ENCODE results near the gene HS3ST3B1.

HS3ST3B1 gene

DNA sequence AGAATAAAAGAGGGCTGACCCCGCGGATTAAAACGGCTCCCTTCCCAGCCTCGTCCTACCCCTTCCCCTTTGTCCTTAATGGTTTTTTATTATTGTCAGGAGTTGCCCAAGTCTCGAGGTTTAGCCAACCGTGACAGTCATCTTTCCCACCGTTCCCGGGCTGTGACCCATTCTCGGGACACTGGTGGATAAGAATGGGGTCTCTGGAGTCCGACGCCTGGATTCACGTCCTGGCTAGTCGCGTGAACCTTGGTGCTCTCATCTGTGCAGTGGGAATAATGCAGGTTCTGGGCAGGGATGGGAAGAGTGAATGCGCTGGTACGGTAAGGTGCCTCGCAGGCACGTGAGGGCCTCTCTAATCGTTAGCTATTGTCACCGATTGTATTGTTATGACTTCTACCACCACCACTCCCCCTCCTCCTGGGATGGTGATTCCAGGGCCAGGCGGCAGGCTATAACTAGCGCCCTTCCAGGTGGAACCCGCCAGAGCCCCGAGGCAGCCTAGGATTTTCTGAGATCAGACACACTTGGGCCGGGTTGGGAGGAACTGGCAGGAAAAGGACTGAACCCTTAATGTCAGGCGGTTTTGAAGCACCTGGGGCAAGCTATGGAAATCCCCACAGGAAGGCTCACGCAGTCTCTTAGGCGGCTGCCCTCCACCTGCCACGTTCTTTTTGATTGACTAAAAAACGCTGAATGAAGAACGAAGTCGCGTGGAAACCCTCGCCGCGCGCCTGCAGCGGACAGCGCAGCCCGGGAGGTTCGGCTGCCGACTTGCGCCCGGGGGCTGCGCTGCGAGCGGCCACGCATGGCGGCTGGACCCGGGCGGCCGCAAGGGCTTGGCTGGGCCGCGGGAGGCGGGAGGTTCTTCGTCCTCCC, 2.7 kb downstream of the HS3ST3B1 start:
- no peak for DNase-seq (ENCODE audit: low spot score)

GRCh38 chr17:14304222-14304772, 3.4 kb downstream of the HS3ST3B1 start:
- DNase-seq (ENCODE audit: low spot score), result no peak

GRCh38 chr17:14304773-14305517, 4.1 kb downstream of the HS3ST3B1 start:
- DNase-seq (ENCODE audit: low spot score), result no peak

- DNase-seq (ENCODE audit: low spot score), result no peak
Measured at GRCh38 chr17:14305785-14306496, 5.1 kb downstream of the HS3ST3B1 start.

DNA sequence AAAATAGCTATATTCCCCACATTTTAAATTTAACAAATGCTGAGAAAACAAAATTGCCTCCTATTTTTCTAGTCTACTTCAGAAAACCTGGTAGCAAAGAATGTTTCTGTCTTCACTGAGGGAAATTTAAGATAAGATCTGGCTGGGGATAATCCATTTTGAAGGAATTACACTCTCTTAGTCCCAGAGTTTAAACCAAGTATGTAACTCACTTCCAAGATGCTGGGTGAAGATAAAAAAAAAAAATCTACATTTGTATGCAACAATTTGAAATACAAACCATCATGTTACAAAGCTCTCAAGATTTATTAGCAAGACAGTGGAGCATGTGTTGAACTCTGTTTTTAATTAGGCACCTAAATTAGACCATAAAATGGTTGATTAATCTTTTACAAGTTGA, 5.7 kb downstream of the HS3ST3B1 start:
- DNase-seq (ENCODE audit: low spot score), result no peak

DNA sequence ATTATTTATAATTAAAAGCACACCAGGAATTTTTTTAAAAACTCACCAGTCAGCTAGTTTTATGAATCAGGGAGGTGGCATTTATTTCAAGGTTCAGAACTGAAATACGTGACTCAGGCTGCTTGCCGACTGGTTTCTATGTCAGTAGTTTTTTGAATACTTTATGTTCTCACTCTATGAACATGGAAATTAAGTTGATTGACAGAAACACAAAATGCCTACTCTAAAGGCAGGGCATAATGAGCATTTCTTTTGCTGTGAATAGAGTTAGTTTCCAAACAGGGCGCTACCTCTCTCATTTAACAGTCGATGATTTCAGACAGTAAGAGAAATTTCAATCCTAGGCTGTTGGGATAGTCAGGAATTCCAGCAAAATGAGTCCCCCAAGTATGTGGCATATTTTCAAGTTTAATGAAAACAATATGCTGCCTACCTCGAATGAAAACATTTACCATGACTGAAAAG, 6.7 kb downstream of the HS3ST3B1 start:
- peak; percentile 45 for DNase-seq (ENCODE audit: low spot score)

GRCh38 chr17:14308636-14308964, 7.7 kb downstream of the HS3ST3B1 start:
- DNase-seq (ENCODE audit: low spot score), result no peak

DNA sequence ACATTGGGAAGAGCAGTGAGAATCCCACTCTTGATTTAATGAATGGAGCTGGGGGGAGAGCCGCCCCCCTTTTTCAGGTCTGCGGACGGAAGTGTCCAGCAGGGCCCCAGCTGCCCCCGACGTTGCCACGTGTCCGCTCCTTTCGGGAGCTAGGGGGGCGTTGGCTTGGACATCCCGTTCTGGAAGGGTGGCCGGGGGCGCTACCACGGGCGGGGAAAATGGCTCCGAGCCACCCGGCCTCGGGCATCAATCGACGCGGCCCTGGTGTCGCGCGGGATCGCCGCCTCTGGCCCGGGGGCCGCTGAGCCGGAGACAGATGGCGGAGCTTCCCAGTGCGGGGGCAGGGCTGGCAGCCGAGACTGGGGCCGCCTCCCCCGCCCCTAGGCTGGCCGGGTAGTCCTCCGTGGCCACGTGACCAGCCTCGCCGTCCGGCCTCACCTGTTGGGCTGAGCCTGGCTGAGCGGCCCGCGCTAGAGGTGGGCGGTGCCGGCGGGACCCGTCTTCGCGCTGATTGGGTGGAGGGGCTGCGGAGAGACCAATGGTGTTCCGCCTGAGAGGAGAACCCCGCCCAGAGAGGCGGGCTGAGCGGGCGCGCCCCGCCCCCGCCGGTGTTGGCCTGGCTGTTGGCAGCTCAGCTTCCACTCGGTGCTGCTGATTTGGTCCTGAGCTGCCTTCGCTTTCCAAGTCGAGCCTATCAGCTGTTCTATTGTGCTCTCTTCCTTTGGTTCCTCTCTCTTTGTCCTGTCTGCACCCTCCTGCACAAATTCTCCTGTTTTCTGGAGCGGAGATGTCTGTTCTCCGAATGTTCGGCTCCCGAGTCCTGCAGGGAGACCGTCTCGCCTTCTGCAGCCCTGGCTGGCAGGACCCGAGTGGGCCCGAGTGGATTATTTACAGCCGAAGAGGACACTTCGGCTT, 8.3 kb downstream of the HS3ST3B1 start:
- peak; percentile 97 for DNase-seq (ENCODE audit: low spot score)

DNA sequence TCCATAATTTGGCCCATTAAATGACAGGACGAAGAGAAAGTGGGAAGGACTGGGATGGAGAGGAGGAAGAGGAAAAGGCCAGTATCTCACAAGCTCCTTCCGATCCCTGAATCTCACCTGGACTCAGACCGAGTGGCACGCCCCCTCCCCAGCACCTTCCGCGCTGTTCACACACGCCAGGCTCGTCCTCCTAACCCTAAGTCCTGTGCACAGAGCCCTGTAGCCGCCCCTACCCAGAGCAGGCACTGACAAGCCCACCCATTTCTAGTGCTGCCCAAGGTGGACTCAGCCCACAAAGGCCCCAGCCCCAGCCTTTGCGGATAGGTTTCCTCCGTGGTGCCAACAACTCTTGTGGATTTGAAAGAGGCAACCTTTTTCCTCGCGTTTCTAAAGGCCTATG, 9.2 kb downstream of the HS3ST3B1 start:
- no peak for DNase-seq (ENCODE audit: low spot score)

- no peak for DNase-seq (ENCODE audit: low spot score)
Measured at GRCh38 chr17:14310605-14311004, 9.7 kb downstream of the HS3ST3B1 start.

DNA sequence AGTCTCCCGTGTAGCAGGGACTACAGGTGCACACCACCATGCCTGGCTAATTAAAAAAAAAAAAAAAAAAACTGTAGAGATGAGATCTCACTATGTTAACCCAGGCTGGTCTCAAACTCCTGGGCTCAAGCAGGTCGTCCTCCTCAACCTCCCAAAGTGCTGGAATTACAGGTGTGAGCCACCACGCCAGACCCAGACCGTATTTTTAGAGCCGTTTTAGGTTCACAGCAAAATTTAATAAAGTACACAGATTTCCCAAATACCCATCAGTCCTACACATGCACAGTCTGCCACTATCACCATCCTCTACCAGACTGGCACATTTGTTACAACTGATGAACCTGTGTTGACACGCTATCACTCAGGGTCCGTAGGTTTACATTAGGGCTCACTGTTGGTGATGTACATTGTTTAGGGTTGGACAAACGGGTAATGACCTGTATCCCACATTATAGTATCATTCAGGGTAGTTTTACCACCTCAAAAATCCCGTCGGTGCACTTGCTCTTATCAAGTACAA, 10.4 kb downstream of the HS3ST3B1 start:
- DNase-seq (ENCODE audit: low spot score), result no peak

DNA sequence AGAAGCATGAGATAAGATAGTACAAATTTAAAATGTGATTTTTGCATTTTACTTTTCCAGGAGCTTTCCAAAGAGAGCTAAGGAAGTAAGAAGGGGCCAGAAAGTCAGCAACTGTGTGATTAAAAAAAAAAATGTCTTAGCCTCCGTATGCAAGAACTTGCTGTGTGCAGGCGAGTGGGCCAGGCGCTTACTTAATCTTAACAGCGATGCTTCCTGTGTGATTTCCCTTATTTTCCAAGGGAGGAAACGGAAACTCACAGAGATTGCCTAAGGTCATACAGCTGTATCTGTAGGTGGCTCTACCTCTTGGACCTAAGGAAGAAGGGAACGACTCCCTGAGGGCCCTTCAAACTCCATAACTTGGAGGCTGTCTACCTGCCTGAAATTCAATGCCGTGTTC, 11.1 kb downstream of the HS3ST3B1 start:
- no peak for DNase-seq (ENCODE audit: low spot score)

GRCh38 chr17:14312522-14312921, 11.6 kb downstream of the HS3ST3B1 start:
- no peak for DNase-seq (ENCODE audit: low spot score)

- DNase-seq (ENCODE audit: low spot score), result no peak
Measured at GRCh38 chr17:14316126-14316832, 15.4 kb downstream of the HS3ST3B1 start.

- DNase-seq (ENCODE audit: low spot score), result no peak
Measured at GRCh38 chr17:14317383-14317782, 16.5 kb downstream of the HS3ST3B1 start.

DNA sequence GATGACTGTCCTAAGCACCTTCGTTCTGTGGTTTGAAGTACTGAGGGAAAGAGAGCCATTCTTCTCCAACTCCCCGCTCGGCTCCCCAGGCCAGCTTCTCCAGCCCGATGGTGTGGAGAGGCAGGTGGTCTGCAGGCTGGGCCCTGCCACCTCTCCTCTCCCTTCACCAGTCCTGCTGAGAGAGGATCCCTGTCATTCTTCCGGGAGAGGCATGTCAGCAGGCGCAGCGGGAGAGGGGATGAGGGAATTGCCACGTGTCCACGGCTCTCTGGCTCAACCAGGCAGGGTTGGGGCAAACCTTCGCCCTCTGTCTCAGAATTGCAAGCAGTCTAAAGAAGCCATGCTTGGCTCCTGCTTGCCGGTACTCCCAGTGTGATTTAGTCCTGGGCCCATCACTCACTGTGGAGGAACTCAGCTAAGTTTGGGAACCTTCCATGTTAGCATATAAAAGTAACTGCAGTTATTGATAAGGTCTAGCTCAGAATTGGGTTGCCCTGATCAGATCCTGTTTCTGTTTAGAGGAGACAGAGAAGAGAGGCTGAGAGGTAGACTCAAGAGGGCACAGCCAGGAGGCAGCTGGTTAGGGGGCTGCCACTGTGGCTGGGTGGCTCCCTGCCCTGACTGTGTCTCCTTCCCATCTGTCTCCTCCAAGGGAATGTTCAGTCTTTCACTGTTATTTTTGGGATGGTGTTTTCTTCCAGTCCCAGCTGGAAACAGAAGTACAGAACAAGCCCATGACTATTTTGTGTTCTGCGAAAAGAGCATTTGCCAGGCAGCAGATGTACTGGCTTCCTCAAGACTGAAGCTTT, 17.4 kb downstream of the HS3ST3B1 start:
- DNase-seq (ENCODE audit: low spot score), result no peak

- DNase-seq (ENCODE audit: low spot score), result no peak
Measured at GRCh38 chr17:14318918-14319205, 18.0 kb downstream of the HS3ST3B1 start.

DNA sequence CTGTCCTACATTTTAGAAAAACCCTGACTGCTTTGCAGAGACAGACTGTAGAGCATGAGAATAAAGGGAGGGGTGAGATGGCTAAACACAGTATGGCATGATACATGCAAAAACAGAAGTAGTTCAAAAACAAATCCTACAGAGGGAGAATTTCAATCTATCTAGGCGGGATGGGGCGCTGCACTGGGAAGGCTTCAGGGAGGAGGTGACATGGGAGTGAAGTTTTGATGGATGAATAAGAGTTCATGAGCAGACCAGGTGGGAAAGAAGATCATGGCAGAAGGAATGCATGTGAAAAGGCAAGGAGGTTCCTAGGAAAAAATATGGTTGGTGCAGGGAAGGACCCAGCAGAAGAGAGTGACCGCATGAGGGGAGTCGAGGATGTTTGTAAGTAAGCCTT, 19.2 kb downstream of the HS3ST3B1 start:
- DNase-seq (ENCODE audit: low spot score), result no peak

DNA sequence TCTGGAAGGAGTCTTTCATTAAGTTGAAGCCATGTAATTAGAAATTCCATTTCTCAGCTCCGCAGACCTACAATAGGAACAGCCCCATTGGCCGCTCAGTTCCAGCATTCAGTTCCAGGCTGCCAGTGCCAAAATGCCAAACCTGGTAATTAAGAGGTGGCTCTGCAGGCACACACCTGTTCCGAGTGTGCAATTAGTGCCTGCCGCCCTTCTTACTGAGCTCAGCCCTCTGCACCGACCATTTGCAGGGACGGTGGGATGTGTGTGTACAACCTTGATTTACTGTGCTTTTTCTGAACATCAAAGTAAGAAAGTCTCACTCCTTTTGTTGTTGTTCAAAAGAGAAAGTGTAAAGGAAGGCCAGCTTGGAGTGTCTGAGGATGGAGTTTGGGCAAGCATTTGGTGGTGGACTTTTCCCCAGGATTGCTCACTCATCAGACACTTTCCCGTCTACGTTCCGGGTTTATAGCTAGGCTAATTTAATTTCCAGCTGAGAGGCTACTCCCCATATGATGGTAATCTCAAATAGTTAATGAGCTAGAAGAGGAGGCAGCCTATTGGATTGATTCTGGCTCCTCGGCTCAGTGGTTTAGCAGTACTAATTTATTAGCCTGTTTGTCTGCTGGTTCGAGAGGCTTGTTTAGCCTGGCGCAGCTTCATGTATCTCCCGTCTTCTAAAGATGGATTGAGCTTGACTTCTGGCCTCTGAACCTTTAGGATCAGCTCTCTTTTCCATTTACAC, 20.0 kb downstream of the HS3ST3B1 start:
- no peak for DNase-seq (ENCODE audit: low spot score)

Data from AG20443 (cell line).